ENCODE results near the gene MCRS1. TPM values are rescaled to one million over a fixed set of nuclear protein-coding genes. Genes with fewer than 3 reads are reported as not detected.

The MCRS1 gene
- polyA plus RNA-seq, 1 donor from 2014 or later: 109 TPM

DNA sequence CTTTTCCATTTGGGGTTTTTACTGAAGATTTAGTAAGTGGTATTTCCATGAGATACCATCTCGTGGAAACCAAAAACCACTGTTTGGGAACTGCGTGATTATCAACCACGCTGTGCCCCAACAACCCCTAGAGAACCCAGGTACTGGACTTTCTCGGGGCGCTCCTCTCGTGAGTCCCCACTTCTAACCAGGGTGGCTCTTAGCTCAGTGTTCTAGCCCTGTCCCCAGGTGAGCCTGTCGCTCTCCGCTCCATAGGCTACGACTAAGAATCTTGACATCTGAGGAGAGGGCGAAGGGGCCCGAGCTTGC lies 686 bp downstream of the MCRS1 start:
- TF ChIP-seq SMC3 (conservative IDR thresholded peaks at IDR 0.05; ENCODE audit: poor library complexity) (no peak), RAD21 (conservative IDR thresholded peaks at IDR 0.05) (no peak), MXI1 (conservative IDR thresholded peaks at IDR 0.05; ENCODE audit: poor library complexity, severe bottlenecking) (no peak), EP300 (conservative IDR thresholded peaks at IDR 0.05; ENCODE audit: poor library complexity, severe bottlenecking) (no peak), CTCF (IDR thresholded peaks at IDR 0.05; ENCODE audit: poor library complexity, severe bottlenecking) (no peak), EZH2 (IDR thresholded peaks at IDR 0.05; ENCODE audit: borderline replicate concordance, insufficient read depth, low read length, poor library complexity, severe bottlenecking) (no peak), REST (IDR thresholded peaks at IDR 0.05; ENCODE audit: borderline replicate concordance) (no peak), POLR2AphosphoS5 (IDR thresholded peaks at IDR 0.05) (no peak), TAF1 (IDR thresholded peaks at IDR 0.05; ENCODE audit: low read depth) (no peak)
- H3K4me2 ChIP-seq (ENCODE audit: low read length): peak overlapping the region; percentile 99
- H3K27ac ChIP-seq (ENCODE audit: low read length): peak overlapping the region; percentile 83
- peak overlapping the region; percentile 83 for H3K9ac ChIP-seq (ENCODE audit: low read length)
- no peaks in the 10 kb centered on the region for H3F3A ChIP-seq (ENCODE audit: insufficient read depth, low read length, poor library complexity, severe bottlenecking)
- H3K27me3 ChIP-seq (ENCODE audit: insufficient read depth, low read depth, low read length): no peaks in the 10 kb centered on the region
- no peaks in the 10 kb centered on the region for H4K20me1 ChIP-seq (ENCODE audit: insufficient read depth)
- H3K9me2 ChIP-seq (ENCODE audit: insufficient read depth, low read length): no peaks in the 10 kb centered on the region
- H2AFZ ChIP-seq (ENCODE audit: low read depth, low read length): peak overlapping the region; percentile 70
- no peaks in the 10 kb centered on the region for H3K9me3 ChIP-seq (ENCODE audit: low read length)
- peaks cover 11% of the 10 kb centered on the region for H3K79me2 ChIP-seq (replicated peaks; ENCODE audit: insufficient read depth, low read length)
- H3K4me3 ChIP-seq (ENCODE audit: low read length): peak overlapping the region; percentile 95
- no peaks in the 10 kb centered on the region for H3K36me3 ChIP-seq (ENCODE audit: insufficient read depth, low read length)

DNA sequence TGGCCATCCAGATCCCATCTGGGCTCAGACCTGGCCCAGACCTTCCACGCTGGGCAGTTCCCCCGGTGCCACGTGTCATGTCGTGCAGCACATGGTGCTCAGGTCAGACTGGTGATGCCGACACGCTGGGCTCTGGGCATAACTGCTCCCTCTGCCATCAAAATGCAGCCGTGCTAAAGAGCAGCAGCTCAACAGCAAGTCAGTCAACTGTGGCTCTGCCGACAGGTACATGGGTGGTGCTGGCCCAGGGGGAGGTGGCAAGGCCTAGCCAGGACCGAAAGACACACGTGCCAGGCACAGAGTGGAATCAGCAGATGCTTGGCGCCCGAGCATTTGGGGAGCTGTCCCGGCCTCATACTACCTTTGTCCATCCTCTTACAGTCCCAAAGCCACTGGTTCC lies 1.6 kb downstream of the MCRS1 start:
- Histone ChIP-seq H3K9me3 (ENCODE audit: low read length) (no peaks in the 10 kb centered on the region), H3K9ac (ENCODE audit: low read length) (no peak overlapping the region), H3K36me3 (ENCODE audit: insufficient read depth, low read length) (no peaks in the 10 kb centered on the region), H3K27ac (ENCODE audit: low read length) (no peak overlapping the region), H3K4me2 (ENCODE audit: low read length) (peak overlapping the region; percentile 99), H3K4me3 (ENCODE audit: low read length) (peak overlapping the region; percentile 95), H4K20me1 (ENCODE audit: insufficient read depth) (no peaks in the 10 kb centered on the region), H3K9me2 (ENCODE audit: insufficient read depth, low read length) (no peaks in the 10 kb centered on the region), H3K27me3 (ENCODE audit: insufficient read depth, low read depth, low read length) (no peaks in the 10 kb centered on the region), H3K79me2 (replicated peaks; ENCODE audit: insufficient read depth, low read length) (peaks cover 11% of the 10 kb centered on the region), H2AFZ (ENCODE audit: low read depth, low read length) (no peak overlapping the region), H3F3A (ENCODE audit: insufficient read depth, low read length, poor library complexity, severe bottlenecking) (no peaks in the 10 kb centered on the region)
- TF ChIP-seq MXI1 (conservative IDR thresholded peaks at IDR 0.05; ENCODE audit: poor library complexity, severe bottlenecking): no peak

Data from neural cell (in vitro differentiated cells).